ENCODE data around the gene MCEMP1. TPM values are rescaled to one million over a fixed set of nuclear protein-coding genes. Genes with fewer than 3 reads are reported as not detected.

MCEMP1 gene
- total RNA-seq, 1 donor from 2014 or later: not detected

- no peak overlapping the region for H3K4me3 ChIP-seq (ENCODE audit: low read depth, low read length)
- DNase-seq (ENCODE audit: low read depth): no peak
- no peak for TF ChIP-seq CTCF (conservative IDR thresholded peaks at IDR 0.05; ENCODE audit: low read depth, low read length)
Observed at GRCh38 chr19:7662657-7663056, 14.2 kb upstream of the MCEMP1 start.

- H3K4me3 ChIP-seq (ENCODE audit: low read depth, low read length): no peak overlapping the region
- no peak for TF ChIP-seq CTCF (conservative IDR thresholded peaks at IDR 0.05; ENCODE audit: low read depth, low read length)
- no peak for DNase-seq (ENCODE audit: low read depth)
Observed at GRCh38 chr19:7663706-7664105, 13.2 kb upstream of the MCEMP1 start.

- no peak for DNase-seq (ENCODE audit: low read depth)
- no peak overlapping the region for H3K4me3 ChIP-seq (ENCODE audit: low read depth, low read length)
- no peak for TF ChIP-seq CTCF (conservative IDR thresholded peaks at IDR 0.05; ENCODE audit: low read depth, low read length)
Observed at GRCh38 chr19:7665076-7665475, 11.8 kb upstream of the MCEMP1 start.

- DNase-seq (ENCODE audit: low read depth): no peak
- H3K4me3 ChIP-seq (ENCODE audit: low read depth, low read length): no peak within 1 kb of the TSS
- TF ChIP-seq CTCF (conservative IDR thresholded peaks at IDR 0.05; ENCODE audit: low read depth, low read length): no peak
Observed at GRCh38 chr19:7668842-7669241, 8.0 kb upstream of the MCEMP1 start, which contains the start of gene RETN. RETN (plus strand) TSS chr19:7669049; CDS start chr19:7669327, 278 bp downstream.

- DNase-seq (ENCODE audit: low read depth): no peak
- H3K4me3 ChIP-seq (ENCODE audit: low read depth, low read length): no peak overlapping the region
- TF ChIP-seq CTCF (conservative IDR thresholded peaks at IDR 0.05; ENCODE audit: low read depth, low read length): no peak
Observed at GRCh38 chr19:7669641-7670040, 7.2 kb upstream of the MCEMP1 start.

GRCh38 chr19:7670150-7670783 is 6.6 kb upstream of the MCEMP1 start:
- TF ChIP-seq CTCF (conservative IDR thresholded peaks at IDR 0.05; ENCODE audit: low read depth, low read length): no peak
- no peak for DNase-seq (ENCODE audit: low read depth)
- H3K4me3 ChIP-seq (ENCODE audit: low read depth, low read length): no peak overlapping the region

- DNase-seq (ENCODE audit: low read depth): no peak
- TF ChIP-seq CTCF (conservative IDR thresholded peaks at IDR 0.05; ENCODE audit: low read depth, low read length): no peak
- H3K4me3 ChIP-seq (ENCODE audit: low read depth, low read length): no peak overlapping the region
Observed at GRCh38 chr19:7670790-7671189, 6.1 kb upstream of the MCEMP1 start.

All from epithelial cell of proximal tubule (primary cell).